Stimulated activated CD8-positive, alpha-beta memory T cell treated with anti-CD3 and anti-CD28 coated beads, Interleukin-7, amount 100 ng/mL, for 1 hour (primary cell): Measurements from ENCODE around the gene ASPHD1.
"Not testable (repeated sequence)": the region's sequence is repeated elsewhere in the genome, so short reads cannot be mapped to it uniquely, and the experiment has no call there.

Experiments
- DNase-seq, 2 donors: peaks; one replicate each; pipeline ENCODE4 v3.0.0-alpha.2; 2020; ENCODE audit warnings: low read depth in 2 of 2

The ASPHD1 gene

GRCh38 chr16:29900102-29900887 lies at the start of gene ASPHD1:
ASPHD1 (plus strand) TSS chr16:29900488; CDS start chr16:29900972, 484 bp downstream.
- peak in 1 of 2 donors; percentile 20 for DNase-seq

DNA sequence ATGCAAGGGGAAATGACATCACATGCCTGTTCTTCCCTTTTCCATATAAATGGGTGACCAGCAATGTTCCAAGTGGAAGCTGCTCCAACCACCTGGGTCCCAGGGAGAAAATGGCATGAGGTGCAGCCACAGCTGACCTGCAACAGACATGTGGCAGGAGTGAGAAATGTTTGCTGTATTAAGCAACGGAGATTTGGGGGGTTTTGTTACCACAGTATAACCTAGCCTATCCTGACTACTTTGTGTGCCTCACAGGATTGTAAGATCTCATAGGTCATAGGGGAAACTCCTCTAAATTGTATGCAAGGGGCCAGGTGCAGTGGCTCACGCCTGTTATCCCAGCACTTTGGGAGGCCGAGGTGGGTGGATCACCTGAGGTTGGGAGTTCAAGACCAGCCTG lies 49.3 kb upstream of the ASPHD1 start:
- no peak for DNase-seq

DNA sequence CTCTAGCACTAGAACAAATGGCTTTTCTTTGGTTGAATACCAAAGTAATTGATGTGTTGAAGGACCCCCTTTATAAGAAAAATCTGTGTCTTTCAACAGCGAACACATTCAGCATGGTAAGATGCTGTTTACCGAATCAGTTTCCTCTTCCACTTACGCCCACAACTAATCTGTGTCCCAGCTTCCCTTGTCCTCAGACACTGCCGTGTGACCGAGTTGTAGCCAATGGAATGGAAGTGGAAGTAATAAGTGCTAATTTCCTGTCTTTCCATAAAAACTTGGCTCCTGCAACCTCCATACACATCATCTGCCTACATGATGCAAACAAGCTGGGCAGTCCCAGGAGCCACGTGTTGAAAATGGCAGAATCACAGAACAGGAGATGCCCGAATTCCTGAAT lies 47.6 kb upstream of the ASPHD1 start:
- DNase-seq, result no peak

GRCh38 chr16:29854520-29855100 lies 45.7 kb upstream of the ASPHD1 start:
- DNase-seq, result no peak

DNA sequence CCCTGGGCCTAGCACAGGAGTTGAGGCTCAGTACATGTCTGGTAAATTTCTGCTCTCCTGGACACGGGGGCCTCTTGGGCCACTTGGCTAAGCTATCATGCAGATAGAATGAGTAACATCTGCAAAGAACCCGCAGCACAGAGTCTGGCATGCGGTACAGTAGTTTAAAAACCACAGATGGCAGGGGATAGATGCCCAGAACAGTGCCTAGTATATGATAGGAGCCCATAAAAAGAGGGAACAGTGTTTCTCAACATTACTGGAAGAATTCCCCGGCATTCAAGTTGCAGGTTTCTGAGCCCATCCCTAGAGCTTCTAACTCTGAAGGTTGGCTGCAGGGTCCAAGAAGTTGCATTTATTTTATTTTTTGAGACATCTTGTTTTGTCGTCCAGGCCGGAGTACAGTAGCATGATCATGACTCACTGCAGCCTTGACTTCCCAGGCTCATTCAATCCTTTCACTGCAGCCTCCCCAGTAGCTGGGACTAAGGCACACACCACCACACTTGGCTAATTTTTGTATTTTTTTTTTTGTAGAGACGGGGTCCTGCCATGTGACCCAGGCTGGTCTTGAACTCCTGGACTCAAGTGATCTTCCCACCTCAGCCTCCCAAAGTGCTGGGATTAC lies 43.0 kb upstream of the ASPHD1 start:
- no peak for DNase-seq

- DNase-seq, result no peak
Measured at GRCh38 chr16:29858149-29858849, 42.0 kb upstream of the ASPHD1 start.

- no peak for DNase-seq
Measured at GRCh38 chr16:29858974-29859373, 41.3 kb upstream of the ASPHD1 start.

GRCh38 chr16:29860218-29860617 lies 40.1 kb upstream of the ASPHD1 start:
- DNase-seq, result no peak

GRCh38 chr16:29862383-29862883 lies 37.9 kb upstream of the ASPHD1 start:
- DNase-seq, result no peak

DNA sequence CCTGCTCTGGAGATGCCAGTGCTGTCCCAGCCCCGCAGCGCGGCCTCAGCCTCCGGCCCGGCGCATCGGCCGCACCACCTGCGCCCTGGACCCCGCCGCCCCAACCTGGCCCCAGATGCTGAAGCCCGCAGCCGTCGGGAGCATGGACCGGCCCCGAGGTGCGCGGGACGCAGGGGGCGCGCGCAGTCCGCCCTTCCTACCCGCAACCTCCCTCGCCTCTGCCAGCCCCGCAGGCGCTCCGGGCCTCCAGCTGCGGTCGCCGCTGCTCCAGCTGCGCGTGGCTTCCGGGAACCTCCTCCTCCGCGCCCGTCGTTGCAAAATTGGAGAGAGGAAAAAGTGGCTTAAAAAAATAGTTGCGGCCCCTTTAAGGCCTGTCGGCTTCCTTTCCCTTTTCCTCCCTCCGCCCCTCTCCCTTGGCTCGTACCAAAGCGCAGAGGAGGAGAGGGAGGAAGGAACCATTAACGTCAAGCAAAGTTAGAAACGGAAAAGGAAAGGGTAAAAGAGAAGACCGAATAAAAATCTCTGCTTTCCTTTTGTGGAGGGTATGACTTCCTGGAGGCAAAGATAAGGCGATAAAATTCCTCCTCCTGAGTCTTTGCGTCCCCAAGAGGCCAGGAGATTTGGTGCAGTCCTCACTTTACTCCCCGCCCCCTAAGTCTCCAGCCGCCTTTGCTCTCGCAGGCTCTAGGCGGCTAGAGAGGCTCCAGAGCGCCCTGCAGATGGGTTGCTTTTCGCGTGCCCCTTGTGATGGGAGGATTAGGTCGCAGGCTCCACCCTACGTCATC lies 37.2 kb upstream of the ASPHD1 start, which contains the start of gene CDIPT:
Gene CDIPT, minus strand, starts transcription at position 343 of the 785 bp plus-strand sequence. CDS start 369 bp downstream, outside the sequence.
- peak; percentile 82 to 84 for DNase-seq

- no peak for DNase-seq
Measured at GRCh38 chr16:29863669-29863984, 36.7 kb upstream of the ASPHD1 start.

- DNase-seq, result no peak
Measured at GRCh38 chr16:29864205-29864604, 36.1 kb upstream of the ASPHD1 start.

DNA sequence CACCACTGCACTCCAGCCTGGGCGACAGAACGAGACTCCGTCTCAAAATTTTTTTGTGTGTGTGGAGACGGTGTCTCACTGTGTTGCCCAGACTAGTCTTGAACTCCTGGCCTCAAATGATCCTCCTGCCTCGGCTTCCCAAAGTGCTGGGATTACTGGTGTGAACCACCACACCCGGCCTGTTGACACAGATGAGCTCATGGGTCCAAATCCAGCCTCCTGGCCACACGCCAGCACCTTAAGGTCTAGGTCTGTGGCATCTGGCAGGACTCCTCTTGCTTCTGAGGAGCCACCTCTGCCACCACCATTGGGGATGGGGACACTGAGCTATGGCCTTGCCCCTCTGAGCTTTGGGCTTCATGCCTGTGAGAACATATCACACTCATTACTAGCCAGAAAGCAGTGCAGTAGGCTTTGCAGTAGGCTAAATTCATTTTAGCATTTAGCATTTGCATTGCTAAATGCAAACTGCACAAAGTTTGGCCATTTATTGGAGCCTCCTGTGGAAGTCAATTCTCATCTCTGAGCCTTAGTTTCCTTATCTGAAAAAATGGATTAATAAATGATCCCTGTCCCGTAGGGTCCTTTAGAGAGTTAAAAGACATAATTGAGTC lies 31.8 kb upstream of the ASPHD1 start:
- DNase-seq, result no peak

GRCh38 chr16:29869067-29869466 lies 31.2 kb upstream of the ASPHD1 start:
- DNase-seq, result not testable (repeated sequence)

DNA sequence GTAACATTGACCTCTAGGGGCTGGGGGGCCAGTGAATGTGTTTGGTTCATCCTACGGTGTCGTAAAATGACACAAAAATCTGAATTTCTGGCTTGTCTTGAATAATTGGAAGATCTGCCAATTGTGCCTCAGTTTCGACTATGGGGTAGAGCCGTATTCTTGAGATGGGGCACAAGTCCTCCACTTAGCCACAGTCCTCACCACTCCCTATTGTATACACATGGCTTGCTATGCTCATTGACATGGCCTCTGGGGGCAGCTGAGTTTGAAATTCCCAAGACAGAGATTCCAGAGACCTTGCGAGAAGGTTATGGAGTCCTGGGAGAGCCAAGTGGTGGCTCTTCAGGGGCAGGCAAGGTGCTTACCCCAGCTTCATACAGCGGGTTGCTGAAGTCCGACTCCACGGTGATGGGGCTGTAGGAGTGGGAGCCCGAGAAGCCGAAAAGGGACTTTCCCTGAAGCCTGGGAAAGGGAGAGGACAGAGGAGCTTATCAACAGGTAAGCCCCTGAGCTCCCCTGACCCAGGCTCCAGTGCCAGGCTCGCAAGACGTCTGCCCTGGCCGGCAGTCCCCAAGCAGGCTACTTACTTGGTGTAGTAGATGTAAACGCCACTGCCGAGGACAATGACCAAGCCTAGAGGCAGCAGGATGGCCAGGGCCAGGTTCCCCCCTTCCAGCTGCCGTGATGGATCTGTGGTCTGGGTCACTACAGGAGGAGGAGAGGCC lies 28.3 kb upstream of the ASPHD1 start:
- no peak for DNase-seq

- no peak for DNase-seq
Measured at GRCh38 chr16:29873319-29873718, 27.0 kb upstream of the ASPHD1 start.

- no peak for DNase-seq
Measured at GRCh38 chr16:29875206-29875605, 25.1 kb upstream of the ASPHD1 start.

GRCh38 chr16:29876217-29876593 lies 24.1 kb upstream of the ASPHD1 start:
- no peak for DNase-seq

DNA sequence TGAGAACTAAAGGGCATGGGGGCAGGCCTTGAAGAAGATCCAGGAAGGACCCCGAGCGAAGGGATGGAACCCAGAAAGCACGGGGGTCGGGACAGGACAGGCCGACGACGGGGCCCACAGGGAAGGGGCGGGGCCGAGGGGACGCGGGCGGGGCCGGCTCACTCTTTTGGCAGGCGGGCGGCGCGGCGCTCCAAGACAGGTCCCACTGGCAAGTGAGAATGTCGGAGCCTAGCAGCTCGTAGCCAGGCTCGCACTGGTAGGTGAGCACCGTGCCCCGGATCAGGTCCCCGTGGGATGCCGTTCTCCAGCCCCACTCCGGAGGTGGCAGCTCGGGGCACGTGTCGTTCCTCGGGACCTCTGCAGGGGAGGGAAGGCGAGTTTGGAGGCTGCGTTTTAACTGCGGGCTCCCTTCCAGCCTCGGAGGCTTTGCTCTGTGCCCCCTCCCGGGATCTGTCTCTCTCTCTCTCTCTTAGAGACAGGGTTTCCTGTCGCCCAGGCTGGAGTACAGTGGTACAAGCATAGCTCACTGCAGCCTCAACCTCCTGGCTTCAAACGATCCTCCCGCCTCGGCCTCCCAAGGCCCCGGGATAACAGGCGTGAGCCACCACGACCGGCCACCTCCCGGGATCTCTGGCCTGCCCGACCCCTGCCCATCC lies 23.6 kb upstream of the ASPHD1 start:
- DNase-seq, result no peak
